ENCODE measurements around the gene ZNF429. TPM values are rescaled to one million over a fixed set of nuclear protein-coding genes. Genes with fewer than 3 reads are reported as not detected.
"Not testable (repeated sequence)": the region's sequence is repeated elsewhere in the genome, so short reads cannot be mapped to it uniquely, and the experiment has no call there.

ZNF429 gene
- total RNA-seq, 2 experiments from 2014 or later, result 10.2 TPM

DNA sequence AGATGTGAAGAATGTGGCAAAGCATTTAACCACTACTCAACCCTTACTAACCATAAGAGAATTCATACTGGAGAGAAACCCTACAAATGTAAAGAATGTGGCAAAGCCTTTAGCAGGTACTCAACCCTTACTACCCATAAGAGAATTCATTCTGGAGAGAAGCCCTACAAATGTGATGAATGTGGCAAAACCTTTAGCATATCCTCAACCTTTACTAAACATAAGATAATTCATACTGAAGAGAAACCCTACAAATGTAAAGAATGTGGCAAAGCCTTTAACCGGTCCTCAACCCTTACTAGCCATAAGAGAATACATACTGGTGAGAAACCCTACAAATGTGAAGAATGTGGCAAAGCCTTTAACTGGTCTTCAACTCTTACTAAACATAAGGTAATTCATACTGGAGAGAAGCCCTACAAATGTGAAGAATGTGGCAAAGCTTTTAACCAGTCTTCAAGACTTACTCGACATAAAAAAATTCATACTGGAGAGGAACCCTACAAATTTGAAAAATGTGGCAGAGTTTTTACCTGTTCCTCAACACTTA, 31.4 kb downstream of the ZNF429 start:
- H3K4me3 Mint-ChIP-seq; CTCF ChIA-PET; H3K4me1 Mint-ChIP-seq (ENCODE audit: low read depth); H3K27ac Mint-ChIP-seq; DNase-seq; H3K27me3 Mint-ChIP-seq (ENCODE audit: low read depth); intact Hi-C loops (cut with micrococcal nuclease): not testable (repeated sequence)
- Mint-ChIP-seq H3K9me3 (peaks cover 43% of the 10 kb centered on the region), H3K36me3 (ENCODE audit: low read depth) (peaks cover 60% of the 10 kb centered on the region)

DNA sequence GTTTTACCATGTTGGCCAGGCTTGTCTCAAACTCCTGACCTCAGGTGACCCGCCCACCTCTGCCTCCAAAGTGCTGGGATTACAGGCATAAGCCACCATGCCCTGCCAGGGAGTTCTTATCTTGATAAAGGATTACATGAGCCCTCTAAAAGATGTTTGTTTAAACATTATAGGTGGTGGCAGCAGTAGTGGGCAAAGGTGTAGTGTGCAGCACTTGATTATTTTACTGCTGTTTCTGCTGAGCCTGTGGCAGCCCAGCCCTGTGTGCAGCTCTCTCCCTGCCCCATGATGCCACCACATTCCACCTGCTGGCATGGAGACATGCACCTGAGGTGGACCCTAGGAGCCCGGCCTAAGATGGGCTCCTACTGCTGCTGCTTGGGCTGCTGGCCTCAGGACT, 54.0 kb downstream of the ZNF429 start:
- Mint-ChIP-seq H3K4me3 (no peak overlapping the region), H3K36me3 (ENCODE audit: low read depth) (peaks cover 82% of the 10 kb centered on the region), H3K9me3 (peaks cover 32% of the 10 kb centered on the region), H3K27ac (no peak overlapping the region), H3K4me1 (ENCODE audit: low read depth) (peaks cover under 1% of the 10 kb centered on the region), H3K27me3 (ENCODE audit: low read depth) (no peaks in the 10 kb centered on the region)
- no peak for DNase-seq
- CTCF ChIA-PET, result no interaction called here
- intact Hi-C loops (cut with micrococcal nuclease), result no loop called here

DNA sequence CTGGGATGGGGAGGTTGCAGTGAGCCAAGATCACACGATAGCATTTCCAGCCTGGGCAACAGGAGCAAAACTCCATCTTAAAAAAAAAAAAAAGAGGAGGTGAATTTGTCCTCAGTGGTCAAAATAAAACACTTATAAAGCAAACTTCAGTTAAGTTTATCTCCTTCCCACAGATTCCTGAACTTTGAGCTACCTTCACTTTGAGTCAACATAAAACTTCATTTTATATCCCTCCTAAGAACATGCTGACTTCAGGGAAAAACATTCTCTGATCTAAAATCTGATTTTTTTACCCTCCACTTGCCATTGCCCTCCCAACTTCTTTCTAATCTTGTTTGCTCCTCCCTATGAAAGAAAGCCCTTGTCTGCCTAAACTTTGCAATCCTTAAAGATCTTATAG, 59.0 kb downstream of the ZNF429 start:
- peaks cover 55% of the 10 kb centered on the region for H3K36me3 Mint-ChIP-seq (ENCODE audit: low read depth)
- CTCF ChIA-PET, result interaction anchor here (0.7 kb wide), 1 partner anchor 637 kb away, joined by 3 read pairs; no protein-coding TSS in a partner anchor

DNA sequence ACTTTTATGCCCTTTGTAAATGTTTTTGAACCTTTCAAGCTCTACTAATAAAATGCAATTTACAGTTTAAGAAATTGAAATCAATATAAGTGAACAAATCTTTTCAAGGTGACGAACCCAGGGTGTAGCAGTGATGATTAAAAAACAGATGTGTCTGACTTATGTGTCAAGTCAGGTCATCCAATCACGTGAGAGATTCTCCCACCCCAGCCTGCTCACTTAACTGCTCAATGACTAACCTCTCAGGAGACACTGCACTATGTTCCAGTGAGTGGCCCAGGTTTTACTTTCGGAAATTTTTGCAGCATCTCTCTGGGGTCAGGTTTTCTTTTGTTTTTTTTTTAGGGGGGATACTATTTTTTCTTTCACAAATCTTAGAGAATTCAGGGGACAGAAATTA, 60.7 kb downstream of the ZNF429 start:
- H3K27ac Mint-ChIP-seq, result peak overlapping the region; percentile 84
- DNase-seq, result peak; percentile 60

More for the DNA sequence above, 59.0 kb downstream of the ZNF429 start:
- no peak overlapping the region for H3K27ac Mint-ChIP-seq
- H3K9me3 Mint-ChIP-seq, result peaks cover 16% of the 10 kb centered on the region
- no peak for DNase-seq
- H3K27me3 Mint-ChIP-seq (ENCODE audit: low read depth), result no peaks in the 10 kb centered on the region
- no peak overlapping the region for H3K4me3 Mint-ChIP-seq
- intact Hi-C loops (cut with micrococcal nuclease), result no loop called here
- H3K4me1 Mint-ChIP-seq (ENCODE audit: low read depth), result peaks cover 26% of the 10 kb centered on the region

DNA sequence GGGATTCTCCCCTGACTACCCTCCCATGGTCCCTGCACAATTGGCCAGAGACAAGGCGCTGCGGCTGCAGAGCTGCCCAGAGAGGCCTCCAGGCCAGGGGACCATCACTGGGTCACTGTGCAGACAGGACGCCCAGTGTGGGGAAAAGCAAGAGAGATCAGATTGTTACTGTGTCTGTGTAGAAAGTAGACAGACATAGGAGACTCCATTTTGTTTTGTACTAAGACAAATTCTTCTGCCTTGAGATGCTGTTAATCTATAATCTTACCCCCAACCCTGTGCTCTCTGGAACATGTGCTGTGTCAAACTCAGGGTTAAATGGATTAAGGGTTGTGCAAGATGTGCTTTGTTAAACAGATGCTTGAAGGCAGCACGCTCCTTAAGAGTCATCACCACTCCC, 62.4 kb downstream of the ZNF429 start:
- intact Hi-C loops (cut with micrococcal nuclease), result loop anchor here (2.0 to 5.0 kb wide), 5 partner anchors 37 to 546 kb away; partner anchors contain the start of genes ZNF430, ZNF431 and ZNF708
- H3K36me3 Mint-ChIP-seq (ENCODE audit: low read depth), result peaks cover 32% of the 10 kb centered on the region
- peak overlapping the region; percentile 53 for H3K27ac Mint-ChIP-seq

More for the DNA sequence above, 60.7 kb downstream of the ZNF429 start:
- Mint-ChIP-seq H3K4me3 (no peak overlapping the region), H3K36me3 (ENCODE audit: low read depth) (peaks cover 42% of the 10 kb centered on the region), H3K9me3 (peaks cover 10% of the 10 kb centered on the region), H3K27me3 (ENCODE audit: low read depth) (no peaks in the 10 kb centered on the region), H3K4me1 (ENCODE audit: low read depth) (peaks cover 26% of the 10 kb centered on the region)
- CTCF ChIA-PET, result no interaction called here
- intact Hi-C loops (cut with micrococcal nuclease), result loop anchor here (5.0 kb wide), 2 partner anchors 424 to 544 kb away; partner anchors contain the start of genes ZNF430 and ZNF431

DNA sequence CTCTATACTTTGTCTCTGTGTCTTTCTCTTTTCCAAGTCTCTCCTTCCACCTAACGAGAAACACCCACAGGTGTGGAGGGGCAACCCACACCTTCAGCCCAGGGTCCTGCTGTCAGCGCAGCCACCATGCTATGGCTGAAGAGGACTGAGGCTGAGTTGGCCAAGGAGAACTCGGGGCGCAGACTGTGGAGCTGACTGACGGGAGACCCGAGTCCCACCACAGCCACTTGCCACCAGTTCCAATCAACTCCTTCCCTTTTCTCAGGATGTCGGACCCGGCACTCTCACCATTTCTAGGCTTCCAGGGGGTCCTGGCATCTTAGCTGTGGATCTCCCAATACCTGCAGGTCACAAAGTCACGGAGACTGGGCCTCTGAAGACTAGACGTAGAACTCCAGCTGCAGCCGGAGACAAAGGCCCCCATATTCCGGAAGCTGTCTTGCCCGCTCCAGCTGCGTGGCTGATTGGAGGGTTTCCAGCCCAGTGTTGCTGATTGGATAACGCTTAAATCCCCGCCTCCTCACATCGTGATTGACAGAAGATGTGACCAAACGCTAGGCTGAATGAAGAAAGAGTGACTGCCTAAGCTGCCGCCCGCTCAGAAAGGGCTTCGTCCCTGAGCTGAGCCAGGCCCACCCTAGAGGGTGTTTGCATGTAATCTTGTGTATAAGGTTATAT, 63.6 kb downstream of the ZNF429 start:
- Mint-ChIP-seq H3K27me3 (ENCODE audit: low read depth) (no peaks in the 10 kb centered on the region), H3K4me1 (ENCODE audit: low read depth) (peaks cover 30% of the 10 kb centered on the region), H3K9me3 (peaks cover 3% of the 10 kb centered on the region), H3K36me3 (ENCODE audit: low read depth) (peaks cover 21% of the 10 kb centered on the region), H3K4me3 (peak overlapping the region; percentile 99), H3K27ac (peak overlapping the region; percentile 99)
- CTCF ChIA-PET, result interaction anchor here (0.5 to 1.0 kb wide), 3 partner anchors 11 to 283 kb away, joined by 3 to 5 read pairs (median 4); no protein-coding TSS in a partner anchor
- peak; percentile 94 for DNase-seq
- intact Hi-C loops (cut with micrococcal nuclease), result loop anchor here (1.0 to 5.0 kb wide), 7 partner anchors 36 to 547 kb away; partner anchors contain the start of genes ZNF429, ZNF430, ZNF431 and ZNF708

More for the DNA sequence above, 62.4 kb downstream of the ZNF429 start:
- not testable (repeated sequence) for H3K9me3 Mint-ChIP-seq; DNase-seq; H3K27me3 Mint-ChIP-seq (ENCODE audit: low read depth)
- Mint-ChIP-seq H3K4me1 (ENCODE audit: low read depth) (peaks cover 26% of the 10 kb centered on the region), H3K4me3 (peak overlapping the region; percentile 99)
- CTCF ChIA-PET, result interaction anchor here (0.7 kb wide), 1 partner anchor 1011 kb away, joined by 7 read pairs; no protein-coding TSS in a partner anchor

DNA sequence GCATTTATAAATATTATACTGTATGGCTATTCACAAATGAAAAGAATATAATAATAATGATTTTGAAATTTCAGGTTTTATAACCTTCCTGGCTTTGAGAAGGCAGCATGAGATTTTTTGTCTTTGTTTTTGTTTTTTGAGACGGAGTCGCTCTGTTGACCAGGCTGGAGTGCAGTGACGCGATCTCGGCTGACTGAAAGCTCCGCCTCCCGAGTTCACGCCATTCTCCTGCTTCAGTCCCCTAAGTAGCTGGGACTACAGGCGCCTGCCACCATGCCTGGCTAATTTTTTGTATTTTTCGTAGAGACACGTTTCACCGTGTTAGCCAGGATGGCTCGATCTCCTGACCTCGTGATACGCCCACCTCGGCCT, 64.1 kb downstream of the ZNF429 start:
- Mint-ChIP-seq H3K36me3 (ENCODE audit: low read depth) (peaks cover 15% of the 10 kb centered on the region), H3K9me3 (peaks cover 2% of the 10 kb centered on the region), H3K27ac (peak overlapping the region; percentile 99), H3K4me3 (peak overlapping the region; percentile 99), H3K27me3 (ENCODE audit: low read depth) (no peaks in the 10 kb centered on the region), H3K4me1 (ENCODE audit: low read depth) (peaks cover 33% of the 10 kb centered on the region)
- CTCF ChIA-PET, result interaction anchor here (0.6 to 1.0 kb wide), 2 partner anchors 10 to 282 kb away, joined by 3 to 4 read pairs; no protein-coding TSS in a partner anchor
- intact Hi-C loops (cut with micrococcal nuclease), result loop anchor here (1.0 to 5.0 kb wide), 7 partner anchors 35 to 547 kb away; partner anchors contain the start of genes ZNF429, ZNF430, ZNF431 and ZNF708
- peak; percentile 78 for DNase-seq

DNA sequence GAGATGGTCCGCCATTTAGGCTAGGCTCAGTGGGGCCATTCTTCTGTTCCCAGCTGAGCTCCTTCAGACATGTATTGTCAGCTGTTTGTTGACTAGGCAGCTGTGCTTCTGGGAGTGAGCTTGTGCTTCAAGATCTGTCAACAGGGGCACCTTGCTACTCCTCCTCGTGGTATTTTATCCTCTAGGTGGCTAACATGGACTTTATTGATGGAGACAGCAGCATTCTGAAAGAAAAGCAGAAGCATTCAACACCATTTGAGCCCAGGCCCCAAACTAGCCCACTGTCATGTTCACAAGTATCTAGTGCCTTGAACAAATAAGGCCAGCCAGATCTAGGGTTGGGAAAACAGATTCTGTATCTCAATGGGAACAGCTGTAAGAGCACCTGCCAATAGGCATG, 65.9 kb downstream of the ZNF429 start:
- Mint-ChIP-seq H3K27me3 (ENCODE audit: low read depth) (no peaks in the 10 kb centered on the region), H3K4me3 (no peak overlapping the region), H3K27ac (no peak overlapping the region), H3K4me1 (ENCODE audit: low read depth) (peaks cover 26% of the 10 kb centered on the region), H3K9me3 (no peaks in the 10 kb centered on the region), H3K36me3 (ENCODE audit: low read depth) (peaks cover 10% of the 10 kb centered on the region)
- no peak for DNase-seq
- intact Hi-C loops (cut with micrococcal nuclease), result no loop called here
- CTCF ChIA-PET, result interaction anchor here (0.9 kb wide), 1 partner anchor 88 kb away, joined by 4 read pairs; no protein-coding TSS in a partner anchor

DNA sequence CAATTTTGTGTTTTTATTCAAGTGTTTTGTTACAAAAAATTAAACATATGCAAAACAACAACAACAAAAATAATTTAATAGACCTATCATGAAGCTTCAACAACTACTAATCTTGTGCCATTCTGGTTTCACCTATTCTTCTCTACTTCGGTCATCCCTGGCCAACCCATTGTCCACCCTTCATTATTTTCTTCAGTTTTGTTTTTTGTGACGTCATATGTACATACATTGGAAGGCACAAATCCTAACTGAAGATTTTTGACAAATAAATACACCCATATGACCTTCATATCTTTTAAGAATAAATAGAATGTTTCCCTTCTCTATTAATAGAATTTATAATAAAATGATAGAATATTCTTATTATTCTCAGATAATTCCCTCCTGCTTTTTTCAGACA, 69.2 kb downstream of the ZNF429 start:
- Mint-ChIP-seq H3K27ac (no peak overlapping the region), H3K27me3 (ENCODE audit: low read depth) (no peaks in the 10 kb centered on the region), H3K9me3 (no peaks in the 10 kb centered on the region), H3K4me3 (no peak overlapping the region), H3K4me1 (ENCODE audit: low read depth) (peaks cover 12% of the 10 kb centered on the region), H3K36me3 (ENCODE audit: low read depth) (no peaks in the 10 kb centered on the region)
- CTCF ChIA-PET, result no interaction called here
- intact Hi-C loops (cut with micrococcal nuclease), result no loop called here
- DNase-seq, result no peak

DNA sequence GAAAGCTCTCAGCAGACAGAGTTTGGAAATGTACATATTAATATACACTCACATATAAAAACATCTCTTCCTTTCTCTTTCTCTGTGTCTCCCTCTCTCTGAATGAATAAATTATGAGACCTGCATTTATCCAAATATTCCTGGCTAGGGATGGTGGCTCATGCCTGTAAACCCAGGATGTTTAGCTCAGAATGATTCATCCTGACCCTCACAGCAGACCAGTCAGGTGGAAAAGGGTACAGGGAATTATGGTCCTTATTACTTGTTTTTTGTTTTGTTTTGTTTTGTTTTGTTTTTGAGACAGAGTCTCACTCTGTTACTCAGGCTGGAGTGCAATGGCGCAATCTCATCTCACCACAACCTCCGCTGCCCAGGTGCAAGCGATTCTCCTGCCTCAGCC, 71.1 kb downstream of the ZNF429 start:
- peaks cover 22% of the 10 kb centered on the region for H3K4me1 Mint-ChIP-seq (ENCODE audit: low read depth)
- H3K36me3 Mint-ChIP-seq (ENCODE audit: low read depth), result peaks cover 3% of the 10 kb centered on the region
- no peak for DNase-seq
- H3K4me3 Mint-ChIP-seq, result no peak overlapping the region
- H3K27me3 Mint-ChIP-seq (ENCODE audit: low read depth), result no peaks in the 10 kb centered on the region
- H3K27ac Mint-ChIP-seq, result no peak overlapping the region
- intact Hi-C loops (cut with micrococcal nuclease), result no loop called here
- peaks cover 3% of the 10 kb centered on the region for H3K9me3 Mint-ChIP-seq
- CTCF ChIA-PET, result interaction anchor here (0.5 kb wide), 1 partner anchor 124 kb away, joined by 4 read pairs; no protein-coding TSS in a partner anchor

DNA sequence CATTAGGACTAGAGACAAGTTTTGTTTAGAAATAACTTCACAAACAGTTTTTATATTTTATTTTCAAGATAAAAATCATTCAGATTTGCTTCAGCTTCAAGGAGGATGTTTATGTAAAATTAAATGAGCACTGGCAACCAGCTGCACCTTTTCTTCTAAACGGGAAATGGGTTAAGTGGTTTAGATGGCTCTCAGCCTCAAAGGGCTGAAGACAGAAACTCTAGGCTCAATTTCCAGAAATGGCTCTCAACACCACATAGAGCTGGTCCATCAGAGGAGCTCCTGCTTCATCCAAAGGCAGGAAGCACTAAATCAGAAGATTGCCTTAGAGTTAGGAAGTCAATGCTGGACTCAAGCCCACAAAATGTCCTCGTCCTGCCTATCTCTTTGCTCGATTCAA, 74.7 kb downstream of the ZNF429 start:
- intact Hi-C loops (cut with micrococcal nuclease), result loop anchor here (5.0 kb wide), 1 partner anchor 73 kb away; the partner anchor contains the start of gene ZNF429
- no peak for DNase-seq
- no peak overlapping the region for H3K4me3 Mint-ChIP-seq
- peaks cover 25% of the 10 kb centered on the region for H3K4me1 Mint-ChIP-seq (ENCODE audit: low read depth)
- H3K27ac Mint-ChIP-seq, result peak overlapping the region; percentile 72
- H3K27me3 Mint-ChIP-seq (ENCODE audit: low read depth), result no peaks in the 10 kb centered on the region
- peaks cover 3% of the 10 kb centered on the region for H3K36me3 Mint-ChIP-seq (ENCODE audit: low read depth)
- H3K9me3 Mint-ChIP-seq, result peaks cover 3% of the 10 kb centered on the region
- CTCF ChIA-PET, result interaction anchor here (0.8 to 1.7 kb wide), 4 partner anchors 11 to 117 kb away, joined by 3 to 4 read pairs (median 3); partner anchors contain the start of gene ZNF429

DNA sequence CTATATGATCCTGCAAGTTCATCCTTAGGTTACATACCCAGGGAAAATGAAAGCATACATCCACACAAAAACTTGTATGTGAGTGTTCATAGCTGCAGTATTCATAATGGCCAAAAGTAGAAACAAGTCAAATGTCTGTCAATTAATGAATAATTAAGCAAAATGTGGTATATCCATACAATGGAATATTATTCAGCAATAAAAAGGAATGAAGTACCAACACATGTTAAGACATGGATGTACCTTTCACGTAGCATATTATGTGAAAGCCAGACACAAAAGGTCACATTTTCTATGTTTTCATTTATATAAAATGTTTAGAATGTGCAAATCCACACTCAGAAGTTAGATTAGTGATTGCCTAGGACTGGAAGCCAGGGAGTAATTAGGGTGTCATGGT, 75.4 kb downstream of the ZNF429 start:
- peaks cover 3% of the 10 kb centered on the region for H3K9me3 Mint-ChIP-seq
- H3K27ac Mint-ChIP-seq, result peak overlapping the region; percentile 72
- H3K27me3 Mint-ChIP-seq (ENCODE audit: low read depth), result no peaks in the 10 kb centered on the region
- DNase-seq, result no peak
- intact Hi-C loops (cut with micrococcal nuclease), result loop anchor here (5.0 kb wide), 1 partner anchor 74 kb away; the partner anchor contains the start of gene ZNF429
- CTCF ChIA-PET, result interaction anchor here (1.0 to 1.1 kb wide), 2 partner anchors 75 to 117 kb away, joined by 3 read pairs; partner anchors contain the start of gene ZNF429
- peaks cover 29% of the 10 kb centered on the region for H3K4me1 Mint-ChIP-seq (ENCODE audit: low read depth)
- H3K36me3 Mint-ChIP-seq (ENCODE audit: low read depth), result peaks cover 3% of the 10 kb centered on the region
- H3K4me3 Mint-ChIP-seq, result no peak overlapping the region
